Endothelial cell of umbilical vein (primary cell): ENCODE measurements around the gene ZNF618. TPM values are rescaled to one million over a fixed set of nuclear protein-coding genes. Genes with fewer than 3 reads are reported as not detected.

Experiments used
- BruUV-seq: library from RNA; stranded (reverse); fragments of 400-500 nt; replicated peaks from 2 replicates; lab custom pipeline; 2021; lab: Mats Ljungman, UMichigan
- CTCF ChIA-PET: fragments of 300-600, 350-600 bp; sonication (Branson Sonifier 250); formaldehyde crosslinking; loops from one replicate; lab custom pipeline; 2021; ENCODE audit warnings: antibody characterized with exemption, inconsistent platforms; lab: Charles Lee
- POLR2A ChIA-PET: fragments of 300-600, 350-600 bp; sonication (Branson Sonifier 250); formaldehyde crosslinking; loops from one replicate; lab custom pipeline; 2021; ENCODE audit warnings: antibody characterized with exemption, inconsistent platforms; lab: Charles Lee
- DNase-seq: peaks from one replicate; pipeline ENCODE4 v3.0.0-alpha.2; 2011; ENCODE audit warnings: low read depth, low spot score
- FAIRE-seq: peaks from 2 replicates; lab custom pipeline; 2011; peaks lifted over from hg19 to GRCh38; lab: Jason Lieb, UNC
- H2AFZ ChIP-seq: 2 replicates; pipeline ENCODE4 v1.6.0; 2012; ENCODE audit warnings: low read depth, low read length, control low read depth, inconsistent platforms
- H3K27ac ChIP-seq: 2 replicates; pipeline ENCODE4 v1.5.1; 2011; ENCODE audit warnings: low read depth, mild to moderate bottlenecking, control low read depth, low read length, moderate library complexity; ENCODE audit not compliant: insufficient read depth
- H3K27me3 ChIP-seq, 2 experiments: 2 replicates each; pipeline versions ENCODE4 v1.6.0 to v1.6.1; 2011; ENCODE audit warnings: low read length in 2 of 2, mixed read lengths in 1 of 2; ENCODE audit not compliant: control insufficient read depth in 2 of 2, insufficient read depth in 2 of 2
- H3K36me3 ChIP-seq, 2 experiments: 2 replicates in 1 of 2; 3 replicates in 1 of 2; pipeline ENCODE4 v1.5.1; 2011; ENCODE audit warnings: low read length in 2 of 2, mild to moderate bottlenecking in 1 of 2, moderate library complexity in 1 of 2; ENCODE audit not compliant: control insufficient read depth in 2 of 2, insufficient read depth in 2 of 2; ENCODE audit errors: extremely low read depth in 1 of 2
- H3K4me1 ChIP-seq: 3 replicates; pipeline ENCODE4 v1.5.1; 2011; ENCODE audit warnings: mild to moderate bottlenecking, low read length; ENCODE audit not compliant: control insufficient read depth, insufficient read depth; ENCODE audit errors: extremely low read depth
- H3K4me2 ChIP-seq: 2 replicates; pipeline ENCODE4 v1.6.1; 2011; ENCODE audit warnings: low read length, control low read depth, mixed read lengths; ENCODE audit not compliant: insufficient read depth
- H3K4me3 ChIP-seq, 3 experiments: fragments of 200-600 bp in 1 of 3; sonication (generic), shearing (Covaris generic) in 1 of 3; replicated peaks in 1 of 3; 2 replicates each; pipeline ENCODE4 v1.5.1; 2011 to 2016; ENCODE audit warnings: control low read depth in 3 of 3, low read length in 3 of 3, mild to moderate bottlenecking in 2 of 3, inconsistent platforms in 1 of 3, low read depth in 1 of 3, moderate library complexity in 1 of 3; ENCODE audit not compliant: insufficient read depth in 1 of 3
- H3K79me2 ChIP-seq: 2 replicates; pipeline ENCODE4 v1.6.0; 2012; ENCODE audit warnings: low read length, inconsistent platforms; ENCODE audit not compliant: control insufficient read depth, insufficient read depth
- H3K9ac ChIP-seq: replicated peaks from 2 replicates; pipeline ENCODE3; 2011; ENCODE audit warnings: low read length, control low read depth; ENCODE audit not compliant: insufficient read depth; ENCODE audit errors: extremely low read depth
- H3K9me1 ChIP-seq: replicated peaks from 3 replicates; pipeline ENCODE4 v1.6.0; 2011; ENCODE audit warnings: mild to moderate bottlenecking, low read length; ENCODE audit not compliant: control insufficient read depth, insufficient read depth; ENCODE audit errors: extremely low read depth
- H3K9me3 ChIP-seq: replicated peaks from 2 replicates; pipeline ENCODE4 v1.5.1; 2012; ENCODE audit warnings: low read length, inconsistent platforms; ENCODE audit not compliant: control insufficient read depth, insufficient read depth
- H4K20me1 ChIP-seq: replicated peaks from 2 replicates; pipeline ENCODE3; 2011; ENCODE audit warnings: mild to moderate bottlenecking, low read length; ENCODE audit not compliant: control insufficient read depth, insufficient read depth; ENCODE audit errors: extremely low read depth
- FOS ChIP-seq: IDR thresholded peaks from 2 replicates; pipeline ENCODE4 v1.6.1; 2011; ENCODE audit warnings: mild to moderate bottlenecking, low read length, moderate library complexity, borderline replicate concordance; ENCODE audit not compliant: insufficient read depth
- POLR2A ChIP-seq: IDR thresholded peaks from 2 replicates; pipeline ENCODE4 v1.6.1; 2012; ENCODE audit warnings: low read depth, mild to moderate bottlenecking, control low read depth, low read length
- dilution Hi-C: fragments of 300-500 bp; cut with MboI; formaldehyde crosslinking; loops from one replicate; pipeline ENCODE4 v1.15.0; 2019; ENCODE audit warnings: low sequenced_read_pairs; ENCODE audit not compliant: extremely low pct_ligation_motif_present
- intact Hi-C: fragments of 100-400 bp; cut with micrococcal nuclease; formaldehyde crosslinking; loops from one replicate; pipeline ENCODE4 v1.10.0; 2022
- polyA plus RNA-seq, 4 experiments: library from polyadenylated mRNA; depleted of rRNA in 3 of 4; stranded (reverse) in 3 of 4; unstranded in 1 of 4; fragments of >200 nt; gene quantifications; 2 replicates each; pipeline versions ENCODE4 v1.2.1 to v1.2.3, GENCODE V29; 2011 to 2012; ENCODE audit warnings: missing spikeins in 1 of 4
- total RNA-seq: library from RNA; stranded (reverse); gene quantifications from 2 replicates; pipeline ENCODE4 v1.2.3, GENCODE V29; 2021
- TF ChIP-seq, protein P1 (sequence below): IDR thresholded peaks from 2 replicates; pipeline ENCODE4 v1.6.1; 2011; ENCODE audit not compliant: insufficient read depth, insufficient read length
- TF ChIP-seq, protein P2 (sequence below), 2 donors: IDR thresholded peaks; 1 replicate in 1 of 2; 2 replicates in 1 of 2; pipeline ENCODE4 v1.5.1; 2011; ENCODE audit warnings: low read length in 2 of 2, mild to moderate bottlenecking in 2 of 2, moderate library complexity in 2 of 2, control low read depth in 1 of 2, inconsistent platforms in 1 of 2, low read depth in 1 of 2; ENCODE audit not compliant: insufficient read depth in 1 of 2; ENCODE audit errors: extremely low read depth in 1 of 2

Gene ZNF618
- total and polyA plus RNA-seq, 2 donors (not counting 3 experiments of a cell fraction or from before 2014, with no cell fraction given) = 22.6 to 80.3 TPM

DNA sequence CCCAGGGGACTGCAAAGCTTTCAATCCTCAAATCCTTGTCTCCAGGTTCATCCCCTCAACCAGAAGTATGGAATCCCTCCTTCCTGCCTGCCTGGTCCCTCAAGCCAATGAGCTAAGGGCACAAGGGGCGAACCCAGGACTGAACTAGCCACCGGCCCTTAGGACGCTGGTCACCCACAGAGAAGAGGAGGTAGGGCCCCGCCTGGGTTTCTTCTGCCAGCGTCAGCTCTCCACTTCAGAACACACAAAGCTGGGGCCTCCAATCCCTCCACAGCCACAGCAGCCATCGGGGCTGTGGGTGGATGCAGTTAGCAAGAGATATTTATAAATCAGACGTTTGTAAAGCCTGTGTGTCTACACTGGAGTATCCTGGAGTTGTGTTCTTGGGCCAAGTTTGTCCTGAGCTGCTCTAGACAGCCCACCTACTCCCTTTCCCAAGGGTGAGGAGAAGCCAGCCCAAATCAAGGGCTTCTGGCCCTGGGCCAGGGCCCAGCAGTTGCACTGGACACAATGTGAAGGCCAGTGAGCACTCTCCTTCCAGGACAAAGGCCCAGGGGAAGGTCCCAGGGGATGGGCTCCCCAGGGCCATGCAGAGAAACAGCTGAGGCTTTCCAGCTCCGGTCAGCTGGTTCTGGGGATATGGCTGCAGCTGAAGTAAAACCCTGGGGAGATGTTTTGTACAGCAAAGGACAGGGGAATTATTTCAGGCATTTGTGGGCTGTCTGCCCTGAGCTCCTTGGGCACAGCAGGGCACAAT lies 183.1 kb downstream of the ZNF618 start:
- Histone ChIP-seq H3K27ac (no peak overlapping the region), H3K4me3 (no peak overlapping the region), H3K9me3 (no peaks in the 10 kb centered on the region), H3K27me3 (peaks cover 4 to 9% of the 10 kb centered on the region in 2 experiments), H3K36me3 (no peaks in the 10 kb centered on the region), H2AFZ (no peak overlapping the region), H3K9ac (no peak overlapping the region), H3K4me1 (no peaks in the 10 kb centered on the region), H4K20me1 (no peaks in the 10 kb centered on the region), H3K9me1 (no peaks in the 10 kb centered on the region), H3K79me2 (no peaks in the 10 kb centered on the region), H3K4me2 (no peak overlapping the region)
- ChIA-PET POLR2A (no interaction called here), CTCF (interaction anchor here (0.8 to 1.9 kb wide), 3 partner anchors 23 to 322 kb away, joined by 3 to 10 read pairs (median 4); no protein-coding TSS in a partner anchor)
- dilution Hi-C loops (no loop called here), intact Hi-C loops (no loop called here)
- TF ChIP-seq, protein P1, sequence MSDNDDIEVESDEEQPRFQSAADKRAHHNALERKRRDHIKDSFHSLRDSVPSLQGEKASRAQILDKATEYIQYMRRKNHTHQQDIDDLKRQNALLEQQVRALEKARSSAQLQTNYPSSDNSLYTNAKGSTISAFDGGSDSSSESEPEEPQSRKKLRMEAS = no peak
- TF ChIP-seq POLR2A = no peak
- no peak for TF ChIP-seq FOS
- TF ChIP-seq, protein P2, sequence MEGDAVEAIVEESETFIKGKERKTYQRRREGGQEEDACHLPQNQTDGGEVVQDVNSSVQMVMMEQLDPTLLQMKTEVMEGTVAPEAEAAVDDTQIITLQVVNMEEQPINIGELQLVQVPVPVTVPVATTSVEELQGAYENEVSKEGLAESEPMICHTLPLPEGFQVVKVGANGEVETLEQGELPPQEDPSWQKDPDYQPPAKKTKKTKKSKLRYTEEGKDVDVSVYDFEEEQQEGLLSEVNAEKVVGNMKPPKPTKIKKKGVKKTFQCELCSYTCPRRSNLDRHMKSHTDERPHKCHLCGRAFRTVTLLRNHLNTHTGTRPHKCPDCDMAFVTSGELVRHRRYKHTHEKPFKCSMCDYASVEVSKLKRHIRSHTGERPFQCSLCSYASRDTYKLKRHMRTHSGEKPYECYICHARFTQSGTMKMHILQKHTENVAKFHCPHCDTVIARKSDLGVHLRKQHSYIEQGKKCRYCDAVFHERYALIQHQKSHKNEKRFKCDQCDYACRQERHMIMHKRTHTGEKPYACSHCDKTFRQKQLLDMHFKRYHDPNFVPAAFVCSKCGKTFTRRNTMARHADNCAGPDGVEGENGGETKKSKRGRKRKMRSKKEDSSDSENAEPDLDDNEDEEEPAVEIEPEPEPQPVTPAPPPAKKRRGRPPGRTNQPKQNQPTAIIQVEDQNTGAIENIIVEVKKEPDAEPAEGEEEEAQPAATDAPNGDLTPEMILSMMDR (IDR thresholded peaks at IDR 0.05; ENCODE audit: extremely low read depth in 1 of 2, insufficient read depth in 1 of 2, low read depth in 1 of 2, low read length in 2 of 2) = no peak
- no peak for DNase-seq
- no TSS peak for BruUV-seq
- FAIRE-seq = no peak
